AG04450 (cell line): Measurements from ENCODE around the gene GLYATL3. TPM values are rescaled to one million over a fixed set of nuclear protein-coding genes. Genes with fewer than 3 reads are reported as not detected.

ENCODE experiments used
- CTCF ChIA-PET: fragments of 300-600, 350-600 bp; formaldehyde crosslinking; extraction: SDS; loops from one replicate; lab custom pipeline; 2022; ENCODE audit warnings: antibody characterized with exemption, inconsistent platforms; lab: Charles Lee
- POLR2A ChIA-PET: fragments of 350-600 bp; formaldehyde crosslinking; extraction: SDS; loops from one replicate; lab custom pipeline; 2021; ENCODE audit warnings: antibody characterized with exemption, inconsistent platforms; lab: Yijun Ruan, JAX
- DNase-seq: peaks from one replicate; pipeline ENCODE4 v3.0.0-alpha.2; 2011; ENCODE audit warnings: low read depth, low spot score
- H3K27ac ChIP-seq: one replicate; pipeline ENCODE4 v1.5.1; 2012; ENCODE audit warnings: low read depth, low read length, control low read depth
- H3K27me3 ChIP-seq: one replicate; pipeline ENCODE4 v1.6.0; 2012; ENCODE audit warnings: low read length; ENCODE audit not compliant: control insufficient read depth, insufficient read depth
- H3K4me3 ChIP-seq: 2 replicates; pipeline ENCODE4 v1.5.1; 2011; ENCODE audit warnings: mild to moderate bottlenecking, low read depth, low read length, control low read depth
- H3K9me3 ChIP-seq: 2 replicates; pipeline ENCODE4 v1.5.1; 2012; ENCODE audit warnings: low read length; ENCODE audit not compliant: control insufficient read depth, insufficient read depth
- polyA plus RNA-seq: library from polyadenylated mRNA; depleted of rRNA; stranded (reverse); fragments of >200 nt; gene quantifications from 2 replicates; pipeline ENCODE4 v1.2.3, GENCODE V29; 2011
- TF ChIP-seq, protein P1 (sequence below): IDR thresholded peaks from 2 replicates; pipeline ENCODE4 v1.5.1; 2011; ENCODE audit warnings: low read depth, low read length, control low read depth, inconsistent platforms

GLYATL3 gene
- polyA plus RNA-seq, 1 experiment, result not detected

- Histone ChIP-seq H3K27ac (no peak overlapping the region), H3K27me3 (peaks cover 2% of the 10 kb centered on the region), H3K9me3 (no peaks in the 10 kb centered on the region), H3K4me3 (no peak overlapping the region)
- CTCF ChIA-PET, result no interaction called here
- DNase-seq, result no peak
- TF ChIP-seq, protein P1, sequence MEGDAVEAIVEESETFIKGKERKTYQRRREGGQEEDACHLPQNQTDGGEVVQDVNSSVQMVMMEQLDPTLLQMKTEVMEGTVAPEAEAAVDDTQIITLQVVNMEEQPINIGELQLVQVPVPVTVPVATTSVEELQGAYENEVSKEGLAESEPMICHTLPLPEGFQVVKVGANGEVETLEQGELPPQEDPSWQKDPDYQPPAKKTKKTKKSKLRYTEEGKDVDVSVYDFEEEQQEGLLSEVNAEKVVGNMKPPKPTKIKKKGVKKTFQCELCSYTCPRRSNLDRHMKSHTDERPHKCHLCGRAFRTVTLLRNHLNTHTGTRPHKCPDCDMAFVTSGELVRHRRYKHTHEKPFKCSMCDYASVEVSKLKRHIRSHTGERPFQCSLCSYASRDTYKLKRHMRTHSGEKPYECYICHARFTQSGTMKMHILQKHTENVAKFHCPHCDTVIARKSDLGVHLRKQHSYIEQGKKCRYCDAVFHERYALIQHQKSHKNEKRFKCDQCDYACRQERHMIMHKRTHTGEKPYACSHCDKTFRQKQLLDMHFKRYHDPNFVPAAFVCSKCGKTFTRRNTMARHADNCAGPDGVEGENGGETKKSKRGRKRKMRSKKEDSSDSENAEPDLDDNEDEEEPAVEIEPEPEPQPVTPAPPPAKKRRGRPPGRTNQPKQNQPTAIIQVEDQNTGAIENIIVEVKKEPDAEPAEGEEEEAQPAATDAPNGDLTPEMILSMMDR, result no peak
- POLR2A ChIA-PET, result no interaction called here
These were observed 26.9 kb downstream of the GLYATL3 start for GRCh38 chr6:49526598-49526997.

- CTCF ChIA-PET, result interaction anchor here (0.6 kb wide), 1 partner anchor 80 kb away, joined by 3 read pairs; no protein-coding TSS in a partner anchor
- H3K27me3 ChIP-seq, result peaks cover 2% of the 10 kb centered on the region
- no peaks in the 10 kb centered on the region for H3K9me3 ChIP-seq
- DNase-seq, result no peak
- POLR2A ChIA-PET, result no interaction called here
- TF ChIP-seq, protein P1, result no peak
- H3K27ac ChIP-seq, result no peak overlapping the region
- H3K4me3 ChIP-seq, result no peak overlapping the region
These were observed 27.6 kb downstream of the GLYATL3 start for GRCh38 chr6:49527320-49527719.

GRCh38 chr6:49528571-49528970 is 28.8 kb downstream of the GLYATL3 start:
- ChIA-PET POLR2A (no interaction called here), CTCF (interaction anchor here (0.9 to 8.7 kb wide), 2 partner anchors 11 to 79 kb away, joined by 3 to 283 read pairs; no protein-coding TSS in a partner anchor)
- DNase-seq, result no peak
- Histone ChIP-seq H3K9me3 (no peaks in the 10 kb centered on the region), H3K27me3 (peaks cover 2% of the 10 kb centered on the region), H3K4me3 (no peak overlapping the region), H3K27ac (no peak overlapping the region)
- TF ChIP-seq, protein P1, result no peak

GRCh38 chr6:49530141-49530776 is 30.5 kb downstream of the GLYATL3 start:
- CTCF ChIA-PET, result interaction anchor here (2.2 to 8.7 kb wide), 4 partner anchors 31 to 319 kb away, joined by 11 to 283 read pairs (median 38); no protein-coding TSS in a partner anchor

More at GRCh38 chr6:49530141-49530776, 30.5 kb downstream of the GLYATL3 start:
- DNase-seq, result no peak
- TF ChIP-seq, protein P1, result no peak
- no peaks in the 10 kb centered on the region for H3K27me3 ChIP-seq
- H3K9me3 ChIP-seq, result no peaks in the 10 kb centered on the region
- H3K4me3 ChIP-seq, result no peak overlapping the region
- H3K27ac ChIP-seq, result no peak overlapping the region
- POLR2A ChIA-PET, result no interaction called here
